ENCODE measurements around the gene RELCH. TPM values are rescaled to one million over a fixed set of nuclear protein-coding genes. Genes with fewer than 3 reads are reported as not detected.
A peak's percentile ranks its signal among the peaks of the same experiment; 100 is the strongest.

RELCH gene
- total RNA-seq, 3 donors from 2014 or later = 39.0 to 60.2 (median 51.2) TPM

DNA sequence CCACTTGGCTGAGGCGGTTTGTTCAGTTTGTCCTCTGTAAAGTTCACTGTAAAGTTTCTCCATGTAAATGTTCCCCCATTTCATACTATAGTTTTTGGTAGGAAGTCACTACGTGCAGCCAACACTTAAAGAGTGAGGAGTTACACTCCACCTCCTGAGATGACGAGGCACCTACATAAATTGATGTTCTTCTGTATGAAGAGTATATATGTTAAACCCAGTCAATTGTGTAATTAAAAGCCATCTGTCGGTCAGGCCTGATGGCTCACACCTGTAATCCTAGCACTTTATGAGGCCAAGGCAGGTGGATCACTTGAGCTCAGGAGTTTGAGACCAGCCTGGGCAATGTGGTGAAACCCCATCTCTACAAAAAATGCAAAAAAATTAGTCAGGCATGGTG, 7.8 kb upstream of the RELCH start:
- Histone ChIP-seq H3K9me3 (no peaks in the 10 kb centered on the region), H3K36me3 (ENCODE audit: low read depth) (no peaks in the 10 kb centered on the region), H3K4me1 (ENCODE audit: low read depth) (no peaks in the 10 kb centered on the region), H3K4me3 (no peak overlapping the region)
- ATAC-seq = peak; percentile 58
- TF ChIP-seq, protein P1, sequence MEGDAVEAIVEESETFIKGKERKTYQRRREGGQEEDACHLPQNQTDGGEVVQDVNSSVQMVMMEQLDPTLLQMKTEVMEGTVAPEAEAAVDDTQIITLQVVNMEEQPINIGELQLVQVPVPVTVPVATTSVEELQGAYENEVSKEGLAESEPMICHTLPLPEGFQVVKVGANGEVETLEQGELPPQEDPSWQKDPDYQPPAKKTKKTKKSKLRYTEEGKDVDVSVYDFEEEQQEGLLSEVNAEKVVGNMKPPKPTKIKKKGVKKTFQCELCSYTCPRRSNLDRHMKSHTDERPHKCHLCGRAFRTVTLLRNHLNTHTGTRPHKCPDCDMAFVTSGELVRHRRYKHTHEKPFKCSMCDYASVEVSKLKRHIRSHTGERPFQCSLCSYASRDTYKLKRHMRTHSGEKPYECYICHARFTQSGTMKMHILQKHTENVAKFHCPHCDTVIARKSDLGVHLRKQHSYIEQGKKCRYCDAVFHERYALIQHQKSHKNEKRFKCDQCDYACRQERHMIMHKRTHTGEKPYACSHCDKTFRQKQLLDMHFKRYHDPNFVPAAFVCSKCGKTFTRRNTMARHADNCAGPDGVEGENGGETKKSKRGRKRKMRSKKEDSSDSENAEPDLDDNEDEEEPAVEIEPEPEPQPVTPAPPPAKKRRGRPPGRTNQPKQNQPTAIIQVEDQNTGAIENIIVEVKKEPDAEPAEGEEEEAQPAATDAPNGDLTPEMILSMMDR (IDR thresholded peaks at IDR 0.05) = no peak
- DNase-seq = no peak
- intact Hi-C loops (cut with DNase I, micrococcal nuclease) = no loop called here

DNA sequence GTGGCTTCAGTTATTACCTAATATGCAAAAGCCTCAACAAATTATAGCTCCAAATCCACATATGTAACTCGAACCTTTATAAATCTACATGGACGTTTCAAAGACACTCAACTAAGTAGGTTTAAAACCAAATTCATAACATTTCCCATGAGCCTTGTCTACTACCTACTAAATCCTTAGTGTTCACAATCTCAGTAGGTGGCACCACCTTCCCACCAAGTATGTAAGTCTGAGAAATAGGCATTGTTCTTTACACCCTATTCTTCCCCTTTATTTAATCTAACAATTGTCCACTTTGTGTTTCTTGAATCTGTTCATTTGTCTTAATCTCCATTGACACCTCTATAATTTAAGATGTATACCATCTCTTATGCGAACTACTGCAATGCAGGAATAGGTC, 4.8 kb upstream of the RELCH start:
- Histone ChIP-seq H3K4me1 (ENCODE audit: low read depth) (no peaks in the 10 kb centered on the region), H3K4me3 (no peak overlapping the region), H3K36me3 (ENCODE audit: low read depth) (no peaks in the 10 kb centered on the region), H3K9me3 (no peaks in the 10 kb centered on the region)
- ATAC-seq (no peak), DNase-seq (no peak)
- TF ChIP-seq, protein P1 (IDR thresholded peaks at IDR 0.05) = no peak
- intact Hi-C loops (cut with DNase I, micrococcal nuclease) = loop anchor here in 1 of 2 donors (5.0 kb wide), 1 partner anchor 70 kb away; no protein-coding TSS in a partner anchor

DNA sequence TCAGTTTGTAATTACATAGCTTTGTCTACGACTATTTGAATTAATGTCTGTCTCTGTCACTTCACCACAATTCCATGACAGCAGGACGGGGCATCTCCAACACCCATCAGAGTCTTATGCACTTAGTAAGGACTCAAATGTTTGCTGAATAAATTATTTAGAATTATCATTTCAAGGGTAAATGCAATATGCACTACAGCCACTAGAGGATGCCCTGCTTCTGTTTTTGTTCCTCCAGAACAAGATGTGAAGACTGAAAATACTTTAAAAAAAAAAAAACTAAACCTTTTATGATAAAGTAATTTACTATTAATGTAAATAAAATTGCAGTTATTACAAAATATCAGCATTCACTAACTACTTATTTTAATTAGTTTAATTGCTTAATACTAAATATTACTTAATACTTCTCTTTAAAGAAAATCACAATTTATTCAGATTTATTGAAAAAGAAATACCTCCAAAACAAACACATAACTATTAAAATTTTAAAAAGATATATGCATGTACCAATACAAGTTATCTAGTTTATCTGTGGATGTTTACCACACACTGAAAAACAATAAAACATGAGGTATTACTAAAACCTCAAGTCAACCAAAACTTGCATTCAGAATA, 3.4 kb upstream of the RELCH start:
- peaks cover 3% of the 10 kb centered on the region for H3K4me1 ChIP-seq (ENCODE audit: low read depth)
- H3K4me3 ChIP-seq = no peak overlapping the region
- TF ChIP-seq, protein P1 (IDR thresholded peaks at IDR 0.05) = peak; percentile 85
- peak in 1 of 3 donors; percentile 76 for DNase-seq
- intact Hi-C loops (cut with DNase I, micrococcal nuclease) = loop anchor here in 1 of 2 donors (5.0 kb wide), 1 partner anchor 69 kb away; no protein-coding TSS in a partner anchor
- no peaks in the 10 kb centered on the region for H3K36me3 ChIP-seq (ENCODE audit: low read depth)
- ATAC-seq = no peak
- no peaks in the 10 kb centered on the region for H3K9me3 ChIP-seq

DNA sequence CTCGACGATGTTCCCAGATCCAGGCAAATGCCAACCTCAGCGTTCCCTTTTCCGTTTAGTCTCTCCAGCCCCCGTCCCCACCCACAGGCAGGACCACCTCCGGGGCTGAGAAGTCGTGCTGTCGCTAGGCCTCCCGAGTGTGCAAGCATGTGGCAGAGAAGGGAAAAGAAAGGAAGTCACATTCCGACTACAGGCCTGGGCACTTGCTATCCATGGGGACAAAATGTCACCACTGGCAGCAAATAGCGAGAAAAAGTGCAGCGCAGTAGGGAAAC, 619 bp upstream of the RELCH start:
- no peak for ATAC-seq
- no peaks in the 10 kb centered on the region for H3K9me3 ChIP-seq
- DNase-seq = no peak
- H3K4me3 ChIP-seq = peak overlapping the region; percentile 98
- TF ChIP-seq, protein P1 (IDR thresholded peaks at IDR 0.05) = no peak
- intact Hi-C loops (cut with DNase I, micrococcal nuclease) = no loop called here
- peaks cover 15% of the 10 kb centered on the region for H3K4me1 ChIP-seq (ENCODE audit: low read depth)
- no peaks in the 10 kb centered on the region for H3K36me3 ChIP-seq (ENCODE audit: low read depth)

DNA sequence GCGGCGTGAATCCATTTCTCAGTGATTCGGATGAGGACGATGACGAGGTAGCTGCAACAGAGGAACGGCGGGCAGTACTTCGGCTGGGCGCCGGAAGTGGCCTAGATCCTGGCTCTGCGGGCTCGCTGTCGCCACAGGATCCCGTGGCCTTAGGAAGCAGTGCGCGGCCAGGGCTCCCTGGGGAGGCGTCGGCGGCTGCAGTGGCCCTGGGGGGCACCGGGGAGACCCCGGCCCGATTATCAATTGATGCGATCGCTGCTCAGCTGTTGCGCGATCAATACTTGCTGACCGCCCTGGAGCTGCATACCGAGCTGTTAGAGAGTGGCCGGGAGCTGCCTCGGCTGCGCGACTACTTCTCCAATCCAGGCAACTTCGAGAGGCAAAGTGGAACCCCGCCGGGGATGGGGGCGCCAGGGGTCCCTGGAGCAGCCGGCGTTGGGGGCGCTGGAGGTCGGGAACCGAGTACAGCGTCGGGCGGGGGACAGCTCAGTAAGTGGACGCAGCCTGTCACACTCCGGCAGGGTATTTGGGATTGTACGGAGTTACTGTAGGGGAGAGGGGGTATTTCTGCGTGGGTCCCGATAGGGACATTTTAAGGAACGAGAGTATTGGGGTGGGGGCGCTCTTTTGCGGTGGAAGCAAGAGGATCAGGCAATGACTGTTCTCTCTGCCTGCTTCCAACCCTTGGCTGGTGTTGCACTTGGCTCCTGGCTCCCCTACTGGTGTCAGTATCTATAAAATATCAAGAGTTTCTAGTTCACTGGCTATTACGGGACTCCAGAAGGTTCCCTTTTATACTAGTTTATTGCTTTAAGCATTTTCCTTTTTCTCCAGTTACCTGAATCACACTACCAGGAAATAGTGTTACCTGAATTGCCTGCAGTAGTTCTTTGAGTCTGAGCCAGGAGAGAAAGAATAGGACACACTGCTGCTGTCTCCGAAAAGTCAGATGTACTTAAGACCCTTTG, 772 bp downstream of the RELCH start:
- DNase-seq (peak in 1 of 3 donors; percentile 64), ATAC-seq (peak; percentile 49)
- Histone ChIP-seq H3K4me3 (peak overlapping the region; percentile 98), H3K4me1 (ENCODE audit: low read depth) (peaks cover 15% of the 10 kb centered on the region), H3K9me3 (no peaks in the 10 kb centered on the region), H3K36me3 (ENCODE audit: low read depth) (no peaks in the 10 kb centered on the region)
- TF ChIP-seq, protein P1 (IDR thresholded peaks at IDR 0.05) = peak; percentile 18
- intact Hi-C loops (cut with DNase I, micrococcal nuclease) = no loop called here

All from mucosa of descending colon (tissue), 3 donors.